Thoracic aorta (tissue), 2 donors: ENCODE results near the gene PLCD3. TPM values are rescaled to one million over a fixed set of nuclear protein-coding genes. Genes with fewer than 3 reads are reported as not detected.
A peak's percentile ranks its signal among the peaks of the same experiment; 100 is the strongest.

Experiments used
- ATAC-seq: fragments of 150-250 bp; one replicate; pipeline ENCODE4 v1.8.0; 2017; ENCODE audit warnings: low read depth; ENCODE audit not compliant: insufficient number of reproducible peaks, low FRiP score
- DNase-seq: peaks from one replicate; pipeline ENCODE4 v3.0.0-alpha.2; 2020; ENCODE audit warnings: low spot score
- H3K27ac ChIP-seq, 2 donors: fragments of 200-600 bp; sonication (generic); 1 replicate in 1 of 2; 2 replicates in 1 of 2; pipeline ENCODE4 v1.5.1; 2016; ENCODE audit warnings: mild to moderate bottlenecking in 2 of 2, moderate library complexity in 2 of 2
- H3K27me3 ChIP-seq: fragments of 200-600 bp; sonication (generic); replicated peaks from 2 replicates; pipeline ENCODE4 v1.6.0; 2016; ENCODE audit warnings: mild to moderate bottlenecking; ENCODE audit not compliant: insufficient read depth
- H3K36me3 ChIP-seq: fragments of 200-600 bp; sonication (generic); one replicate; pipeline ENCODE4 v1.5.1; 2016
- H3K4me1 ChIP-seq, 2 donors: fragments of 200-600 bp; sonication (generic); 1 replicate in 1 of 2; 2 replicates in 1 of 2; pipeline versions ENCODE4 v1.5.1 to v1.6.0; 2016; ENCODE audit warnings: low read depth in 2 of 2, mild to moderate bottlenecking in 1 of 2; ENCODE audit not compliant: control insufficient read depth in 1 of 2
- H3K4me3 ChIP-seq: fragments of 200-600 bp; sonication (generic); 2 replicates; pipeline ENCODE4 v1.5.1; 2016; ENCODE audit warnings: mild to moderate bottlenecking
- H3K9me3 ChIP-seq: fragments of 200-600 bp; sonication (generic); 2 replicates; pipeline ENCODE4 v1.5.1; 2016
- total RNA-seq, 2 donors: library from RNA; depleted of rRNA; stranded (reverse); fragments of >200 nt; gene quantifications; one replicate each; pipeline versions ENCODE4 v1.1.0 to v1.2.3, GENCODE V29; 2016
- TF ChIP-seq, protein P1 (sequence below): fragments of 200-600 bp; sonication (generic); IDR thresholded peaks from one replicate; pipeline ENCODE4 v1.5.1; 2019; ENCODE audit warnings: antibody characterized with exemption

The PLCD3 gene
- total RNA-seq, 2 donors from 2014 or later, result 79.3 to 116 TPM

DNA sequence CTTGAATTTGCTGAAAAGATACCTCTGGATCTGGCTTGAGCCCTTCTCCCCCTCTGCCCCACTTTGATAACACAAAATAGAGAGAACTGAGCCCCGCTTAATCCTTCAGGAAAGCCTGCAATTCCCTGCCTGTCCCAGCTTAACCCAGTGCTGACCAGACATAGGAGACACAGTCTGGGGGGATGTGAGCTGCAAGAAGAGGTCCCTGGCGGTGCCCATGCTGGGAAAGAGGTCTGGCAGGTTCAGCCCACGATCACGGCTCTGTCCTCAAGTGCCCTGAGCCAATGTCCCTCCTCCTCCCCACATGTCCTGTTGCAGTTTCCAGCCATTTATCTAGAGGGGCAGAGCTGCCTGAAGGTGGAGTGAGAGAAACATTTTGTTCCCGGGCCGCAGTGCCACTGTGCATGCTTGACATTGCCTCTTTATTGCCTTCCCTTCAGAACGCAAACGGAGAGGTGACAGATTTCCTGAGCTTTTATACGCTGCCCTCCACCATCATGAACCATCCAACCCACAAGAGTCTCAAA lies 29.0 kb downstream of the PLCD3 start:
- Histone ChIP-seq H3K4me1 (peaks cover 34 to 59% of the 10 kb centered on the region in 2 donors), H3K36me3 (peaks cover 61% of the 10 kb centered on the region), H3K9me3 (no peaks in the 10 kb centered on the region), H3K27ac (peak overlapping the region; percentile 58 to 72), H3K4me3 (no peak overlapping the region), H3K27me3 (no peaks in the 10 kb centered on the region)
- TF ChIP-seq, protein P1, sequence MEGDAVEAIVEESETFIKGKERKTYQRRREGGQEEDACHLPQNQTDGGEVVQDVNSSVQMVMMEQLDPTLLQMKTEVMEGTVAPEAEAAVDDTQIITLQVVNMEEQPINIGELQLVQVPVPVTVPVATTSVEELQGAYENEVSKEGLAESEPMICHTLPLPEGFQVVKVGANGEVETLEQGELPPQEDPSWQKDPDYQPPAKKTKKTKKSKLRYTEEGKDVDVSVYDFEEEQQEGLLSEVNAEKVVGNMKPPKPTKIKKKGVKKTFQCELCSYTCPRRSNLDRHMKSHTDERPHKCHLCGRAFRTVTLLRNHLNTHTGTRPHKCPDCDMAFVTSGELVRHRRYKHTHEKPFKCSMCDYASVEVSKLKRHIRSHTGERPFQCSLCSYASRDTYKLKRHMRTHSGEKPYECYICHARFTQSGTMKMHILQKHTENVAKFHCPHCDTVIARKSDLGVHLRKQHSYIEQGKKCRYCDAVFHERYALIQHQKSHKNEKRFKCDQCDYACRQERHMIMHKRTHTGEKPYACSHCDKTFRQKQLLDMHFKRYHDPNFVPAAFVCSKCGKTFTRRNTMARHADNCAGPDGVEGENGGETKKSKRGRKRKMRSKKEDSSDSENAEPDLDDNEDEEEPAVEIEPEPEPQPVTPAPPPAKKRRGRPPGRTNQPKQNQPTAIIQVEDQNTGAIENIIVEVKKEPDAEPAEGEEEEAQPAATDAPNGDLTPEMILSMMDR, result no peak
- DNase-seq (no peak), ATAC-seq (no peak)

DNA sequence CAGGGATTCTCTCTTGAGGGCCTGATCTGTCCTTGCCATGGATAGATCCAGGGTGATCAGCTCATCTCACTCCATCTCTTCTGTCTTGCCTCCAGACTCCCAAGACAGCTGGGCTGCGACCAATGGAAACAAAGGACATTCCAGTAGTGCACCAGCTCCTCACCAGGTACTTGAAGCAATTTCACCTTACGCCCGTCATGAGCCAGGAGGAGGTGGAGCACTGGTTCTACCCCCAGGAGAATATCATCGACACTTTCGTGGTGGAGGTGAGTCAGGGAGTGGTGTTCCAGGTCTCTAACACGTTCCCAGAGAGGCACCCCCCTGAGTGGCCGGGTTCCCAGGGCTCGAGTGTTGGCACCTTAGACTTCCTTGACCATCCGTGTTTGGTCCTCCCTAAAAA lies 29.5 kb downstream of the PLCD3 start:
- peak overlapping the region; percentile 58 to 72 for H3K27ac ChIP-seq
- H3K4me1 ChIP-seq, result peaks cover 35 to 61% of the 10 kb centered on the region in 2 donors
- TF ChIP-seq, protein P1, result no peak
- no peaks in the 10 kb centered on the region for H3K27me3 ChIP-seq
- DNase-seq (no peak), ATAC-seq (no peak)
- H3K9me3 ChIP-seq, result no peaks in the 10 kb centered on the region
- no peak overlapping the region for H3K4me3 ChIP-seq
- peaks cover 61% of the 10 kb centered on the region for H3K36me3 ChIP-seq

DNA sequence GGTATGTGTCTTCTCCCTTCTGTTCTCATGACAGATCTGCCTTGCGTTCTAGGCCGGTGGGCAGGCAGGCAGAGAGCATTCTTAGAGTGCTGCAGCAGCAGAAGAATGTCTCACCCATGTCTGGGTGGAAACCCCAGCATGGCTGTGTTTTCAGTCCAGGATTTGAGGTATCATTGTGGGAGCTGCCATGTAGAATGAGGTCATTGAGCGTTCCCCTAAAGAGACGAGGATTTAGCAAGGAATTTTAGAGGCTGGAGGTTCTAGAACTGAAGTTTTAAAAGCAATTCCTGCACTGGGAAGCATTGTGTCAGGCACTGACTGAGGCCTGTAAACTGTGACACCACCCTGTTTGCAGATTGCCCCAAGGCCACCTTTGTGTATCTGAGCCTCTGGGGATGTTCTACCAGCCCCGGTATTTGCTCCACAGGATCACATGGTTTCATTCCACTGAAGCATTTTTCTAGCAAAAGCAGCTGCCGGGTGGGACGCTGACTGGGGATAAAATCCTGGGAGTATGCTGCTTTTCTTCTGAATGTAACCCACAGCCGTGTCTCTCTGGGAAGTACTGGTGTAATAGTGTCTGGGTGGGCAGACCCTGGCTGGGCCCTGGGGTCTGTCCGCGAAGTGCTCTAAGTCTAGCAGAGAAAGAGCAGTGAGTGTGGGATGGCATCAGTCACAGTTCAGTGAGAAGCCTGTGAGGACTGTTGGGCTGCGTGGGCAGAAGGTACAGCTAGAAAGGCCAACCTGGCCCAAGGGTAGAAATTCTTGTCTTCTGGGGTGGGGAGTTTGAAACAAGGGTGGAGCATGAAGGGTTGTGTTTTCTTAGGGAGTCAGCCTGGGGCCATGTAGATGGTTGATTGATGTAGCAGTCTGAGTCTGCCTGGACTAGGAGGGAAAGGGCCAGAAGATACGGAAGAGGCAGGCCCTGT lies 30.2 kb downstream of the PLCD3 start:
- Histone ChIP-seq H3K27me3 (no peaks in the 10 kb centered on the region), H3K27ac (peak overlapping the region; percentile 58 to 72), H3K9me3 (no peaks in the 10 kb centered on the region), H3K36me3 (peaks cover 68% of the 10 kb centered on the region), H3K4me3 (no peak overlapping the region), H3K4me1 (peaks cover 28 to 60% of the 10 kb centered on the region in 2 donors)
- ATAC-seq (no peak), DNase-seq (no peak)
- TF ChIP-seq, protein P1, result no peak

DNA sequence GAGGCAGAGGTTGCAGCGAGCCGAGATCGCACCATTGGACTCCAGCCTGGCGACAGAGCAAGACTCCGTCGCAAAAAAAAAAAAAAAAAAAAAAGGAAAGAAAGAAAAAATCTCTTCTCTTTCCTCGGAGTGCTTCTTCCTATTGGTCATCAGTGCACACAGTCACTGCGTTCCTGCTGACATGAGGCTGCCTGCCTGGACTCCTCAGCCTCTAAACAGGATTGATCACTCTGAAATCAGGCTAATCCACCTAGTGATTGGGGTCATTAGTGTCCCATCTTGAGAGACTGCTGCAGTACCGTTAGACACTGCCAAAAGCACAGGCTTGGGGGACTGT lies 30.8 kb downstream of the PLCD3 start:
- TF ChIP-seq, protein P1, result no peak
- H3K27ac ChIP-seq, result peak overlapping the region; percentile 58 to 72

DNA sequence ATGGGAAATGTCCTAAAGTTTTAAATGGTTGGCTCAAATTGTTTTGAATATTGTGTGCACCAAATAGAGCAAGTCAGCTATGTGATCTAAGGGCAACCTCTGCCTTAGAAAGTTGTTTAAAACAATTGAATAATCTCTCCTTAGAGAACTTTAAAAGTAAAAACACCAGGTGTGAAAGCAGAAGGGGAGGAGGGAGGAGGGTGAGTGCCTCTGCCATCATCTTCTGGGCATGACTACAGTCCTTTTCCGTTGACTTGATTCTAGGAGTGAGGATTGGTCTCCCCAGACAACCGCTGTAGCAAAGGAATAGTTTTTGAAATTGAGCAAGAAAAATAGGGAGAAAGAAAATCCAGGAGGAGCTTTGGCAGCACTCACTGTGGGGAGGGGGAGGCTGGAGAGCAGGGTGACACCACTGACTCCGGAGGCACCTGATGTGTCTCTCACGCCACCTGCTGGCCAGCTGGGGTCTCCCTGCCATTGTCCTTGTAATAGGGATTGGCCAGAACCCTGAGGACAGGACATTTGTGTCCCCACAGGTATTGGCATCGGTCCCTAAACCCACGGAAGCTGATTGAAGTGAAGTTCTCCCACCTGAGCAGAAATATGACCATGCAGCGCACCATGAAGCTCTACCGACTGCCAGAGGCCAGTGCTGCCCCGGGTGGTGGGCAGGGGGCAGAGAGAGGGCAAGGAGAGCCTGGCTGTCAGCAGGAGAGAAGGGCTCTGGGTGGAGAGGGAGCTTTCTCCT lies 33.3 kb downstream of the PLCD3 start:
- DNase-seq (peak; percentile 84), ATAC-seq (peak; percentile 46)
- H3K36me3 ChIP-seq, result peaks cover 74% of the 10 kb centered on the region
- H3K27me3 ChIP-seq, result no peaks in the 10 kb centered on the region
- peaks cover 39 to 79% of the 10 kb centered on the region in 2 donors for H3K4me1 ChIP-seq
- H3K9me3 ChIP-seq, result no peaks in the 10 kb centered on the region
- peak overlapping the region; percentile 97 to 98 for H3K27ac ChIP-seq
- H3K4me3 ChIP-seq, result no peak overlapping the region
- TF ChIP-seq, protein P1, result peak; percentile 93

More for the DNA sequence above, 30.8 kb downstream of the PLCD3 start:
- H3K27me3 ChIP-seq, result no peaks in the 10 kb centered on the region
- no peak for DNase-seq
- no peak for ATAC-seq
- peaks cover 26 to 60% of the 10 kb centered on the region in 2 donors for H3K4me1 ChIP-seq
- no peak overlapping the region for H3K4me3 ChIP-seq
- no peaks in the 10 kb centered on the region for H3K9me3 ChIP-seq
- H3K36me3 ChIP-seq, result peaks cover 74% of the 10 kb centered on the region
